H1 (cell line): Measurements from ENCODE around the gene FAM149B1. TPM values are rescaled to one million over a fixed set of nuclear protein-coding genes. Genes with fewer than 3 reads are reported as not detected.

ENCODE experiments used
- CTCF ChIA-PET: fragments of 300-600 bp; sonication (Branson Sonifier 250); formaldehyde crosslinking; loops from one replicate; lab custom pipeline; 2021; ENCODE audit not compliant: partially characterized antibody; lab: Charles Lee
- POLR2A ChIA-PET: fragments of 300-600 bp; sonication (Branson Sonifier 250); formaldehyde crosslinking; loops from one replicate; lab custom pipeline; 2021; ENCODE audit warnings: inconsistent platforms; ENCODE audit not compliant: partially characterized antibody; lab: Charles Lee
- DNase-seq, 2 experiments: peaks; one replicate each; pipeline versions ENCODE4 v3.0.0 to v3.0.0-alpha.2; 2010 to 2022; ENCODE audit warnings: low spot score in 2 of 2, low read depth in 1 of 2, mixed read lengths in 1 of 2
- FAIRE-seq: peaks from 2 replicates; lab custom pipeline; 2011; peaks lifted over from hg19 to GRCh38; lab: Jason Lieb, UNC
- H2AFZ ChIP-seq: 2 replicates; pipeline ENCODE4 v1.8.1; 2012; ENCODE audit warnings: low read length, inconsistent platforms
- H2AK5ac ChIP-seq: 2 replicates; pipeline ENCODE4 v1.6.1; 2013; ENCODE audit warnings: low read depth, low read length
- H2BK120ac ChIP-seq: replicated peaks from 2 replicates; pipeline ENCODE3; 2013; ENCODE audit warnings: low read depth, low read length, inconsistent platforms
- H2BK12ac ChIP-seq: 2 replicates; pipeline ENCODE4 v1.6.1; 2013; ENCODE audit warnings: low read depth, low read length
- H2BK15ac ChIP-seq: 2 replicates; pipeline ENCODE4 v1.6.1; 2013; ENCODE audit warnings: low read length
- H2BK20ac ChIP-seq: 2 replicates; pipeline ENCODE4 v1.6.1; 2013; ENCODE audit warnings: low read length
- H2BK5ac ChIP-seq: 2 replicates; pipeline ENCODE4 v1.6.1; 2013; ENCODE audit warnings: low read depth, low read length
- H3K14ac ChIP-seq: 2 replicates; pipeline ENCODE4 v1.6.1; 2013; ENCODE audit warnings: inconsistent platforms; ENCODE audit not compliant: insufficient read length
- H3K18ac ChIP-seq: 2 replicates; pipeline ENCODE4 v1.6.1; 2013; ENCODE audit warnings: low read length; ENCODE audit errors: extremely low read depth
- H3K23ac ChIP-seq: 2 replicates; pipeline ENCODE4 v1.6.1; 2013; ENCODE audit warnings: inconsistent platforms; ENCODE audit not compliant: insufficient read length
- H3K23me2 ChIP-seq: 2 replicates; pipeline ENCODE4 v1.6.1; 2013; ENCODE audit warnings: low read depth, low read length
- H3K27ac ChIP-seq: 2 replicates; pipeline ENCODE4 v1.6.1; 2011; ENCODE audit warnings: low read depth, low read length, inconsistent platforms
- H3K27me3 ChIP-seq, 4 experiments: replicated peaks in 1 of 4; 1 replicate in 1 of 4; 2 replicates in 3 of 4; pipeline versions ENCODE4 v1.6.1 to v1.8.1; 2011 to 2013; ENCODE audit warnings: low read length in 3 of 4, mild to moderate bottlenecking in 3 of 4, inconsistent platforms in 2 of 4, mixed read lengths in 2 of 4, moderate library complexity in 1 of 4; ENCODE audit not compliant: control insufficient read depth in 3 of 4, insufficient read depth in 3 of 4; ENCODE audit errors: extremely low read depth in 1 of 4
- H3K36me3 ChIP-seq, 4 experiments: 2 replicates each; pipeline versions ENCODE4 v1.6.1 to v1.8.1; 2011 to 2013; ENCODE audit warnings: mild to moderate bottlenecking in 4 of 4, low read length in 3 of 4, moderate library complexity in 2 of 4, control low read depth in 1 of 4, inconsistent platforms in 1 of 4; ENCODE audit not compliant: insufficient read depth in 4 of 4, control insufficient read depth in 2 of 4
- H3K4ac ChIP-seq: replicated peaks from 2 replicates; pipeline ENCODE3; 2013; ENCODE audit warnings: low read length, low read depth, mixed read lengths, inconsistent platforms; ENCODE audit not compliant: insufficient read length
- H3K4me1 ChIP-seq, 4 experiments: replicated peaks in 1 of 4; 1 replicate in 1 of 4; 2 replicates in 3 of 4; pipeline versions ENCODE4 v1.6.1 to v1.8.1; 2011 to 2013; ENCODE audit warnings: low read length in 3 of 4, inconsistent platforms in 2 of 4, mixed read lengths in 1 of 4; ENCODE audit not compliant: insufficient read depth in 4 of 4, control insufficient read depth in 3 of 4
- H3K4me2 ChIP-seq, 2 experiments: 2 replicates each; pipeline versions ENCODE4 v1.6.1 to v1.8.1; 2011 to 2013; ENCODE audit warnings: low read depth in 2 of 2, low read length in 2 of 2, control low read depth in 1 of 2, inconsistent platforms in 1 of 2, mild to moderate bottlenecking in 1 of 2; ENCODE audit not compliant: insufficient read depth in 1 of 2
- H3K4me3 ChIP-seq, 4 experiments: fragments of 200-600, 300-600 bp in 1 of 4; sonication (generic), shearing (Covaris generic), sonication (Bioruptor Twin) in 1 of 4; 2 replicates each; pipeline versions ENCODE4 v1.5.1 to v1.8.1; 2011 to 2016; ENCODE audit warnings: low read length in 4 of 4, low read depth in 3 of 4, control low read depth in 2 of 4, inconsistent platforms in 2 of 4, mild to moderate bottlenecking in 2 of 4, mixed read lengths in 1 of 4, moderate library complexity in 1 of 4; ENCODE audit not compliant: insufficient read depth in 2 of 4; ENCODE audit errors: extremely low read depth in 1 of 4
- H3K56ac ChIP-seq: replicated peaks from 2 replicates; pipeline ENCODE3; 2013; ENCODE audit warnings: low read depth, mild to moderate bottlenecking, mixed read lengths, low read length, inconsistent platforms; ENCODE audit not compliant: insufficient read length
- H3K79me1 ChIP-seq: 2 replicates; pipeline ENCODE4 v1.6.1; 2013; ENCODE audit warnings: low read depth, low read length, control low read depth
- H3K79me2 ChIP-seq, 2 experiments: 2 replicates each; pipeline versions ENCODE4 v1.6.1 to v1.8.1; 2012 to 2013; ENCODE audit warnings: low read length in 2 of 2, mild to moderate bottlenecking in 2 of 2, inconsistent platforms in 1 of 2; ENCODE audit not compliant: insufficient read depth in 2 of 2, control insufficient read depth in 1 of 2
- H3K9ac ChIP-seq, 4 experiments: replicated peaks in 1 of 4; 1 replicate in 1 of 4; 2 replicates in 3 of 4; pipeline versions ENCODE4 v1.6.1 to v1.8.1; 2011 to 2013; ENCODE audit warnings: low read depth in 3 of 4, low read length in 3 of 4, control low read depth in 2 of 4, mild to moderate bottlenecking in 2 of 4, moderate library complexity in 2 of 4, inconsistent platforms in 1 of 4; ENCODE audit errors: extremely low read depth in 1 of 4
- H3K9me3 ChIP-seq, 2 experiments: 2 replicates each; pipeline versions ENCODE4 v1.6.1 to v1.8.1; 2012 to 2013; ENCODE audit warnings: mild to moderate bottlenecking in 2 of 2, moderate library complexity in 2 of 2, control low read depth in 1 of 2, inconsistent platforms in 1 of 2, low read depth in 1 of 2, low read length in 1 of 2, mixed read lengths in 1 of 2; ENCODE audit not compliant: insufficient read depth in 2 of 2
- H4K20me1 ChIP-seq, 2 experiments: replicated peaks in 1 of 2; 2 replicates each; pipeline versions ENCODE3 to v1.8.1; 2011 to 2013; ENCODE audit warnings: inconsistent platforms in 2 of 2, low read length in 2 of 2, mild to moderate bottlenecking in 1 of 2; ENCODE audit not compliant: insufficient read depth in 2 of 2, control insufficient read depth in 1 of 2
- H4K5ac ChIP-seq: 2 replicates; pipeline ENCODE4 v1.6.1; 2013; ENCODE audit warnings: low read length, low read depth, mixed read lengths, inconsistent platforms; ENCODE audit not compliant: insufficient read length
- H4K8ac ChIP-seq: 2 replicates; pipeline ENCODE4 v1.8.0; 2013; ENCODE audit warnings: mild to moderate bottlenecking, moderate library complexity, low read length, inconsistent platforms; ENCODE audit not compliant: insufficient read depth; ENCODE audit errors: extremely low read depth
- H4K91ac ChIP-seq: replicated peaks from 2 replicates; pipeline ENCODE3; 2013; ENCODE audit warnings: low read length, mixed read lengths, inconsistent platforms; ENCODE audit not compliant: insufficient read length
- FOSL1 ChIP-seq: IDR thresholded peaks from 2 replicates; pipeline ENCODE4 v1.6.1; 2011; ENCODE audit warnings: mild to moderate bottlenecking, low read depth, low read length, moderate library complexity; ENCODE audit not compliant: insufficient read depth
- GTF2F1 ChIP-seq: IDR thresholded peaks from 2 replicates; pipeline ENCODE4 v1.6.1; 2012; ENCODE audit warnings: low read depth, low read length, improper control_type of control experiment, borderline replicate concordance
- RFX5 ChIP-seq: IDR thresholded peaks from 2 replicates; pipeline ENCODE4 v1.6.1; 2011; ENCODE audit warnings: low read depth, low read length, improper control_type of control experiment, borderline replicate concordance
- RXRA ChIP-seq: IDR thresholded peaks from 2 replicates; pipeline ENCODE4 v1.6.1; 2011; ENCODE audit warnings: low read depth, mild to moderate bottlenecking, low read length, moderate library complexity; ENCODE audit not compliant: insufficient read depth
- SIX5 ChIP-seq: IDR thresholded peaks from 2 replicates; pipeline ENCODE4 v1.6.1; 2011; ENCODE audit warnings: mild to moderate bottlenecking, low read depth, low read length
- TAF1 ChIP-seq: IDR thresholded peaks from 2 replicates; pipeline ENCODE4 v1.6.1; 2011; ENCODE audit warnings: mild to moderate bottlenecking, low read depth, low read length
- TBP ChIP-seq: IDR thresholded peaks from 2 replicates; pipeline ENCODE4 v1.6.1; 2011; ENCODE audit warnings: low read depth, low read length, improper control_type of control experiment
- TEAD4 ChIP-seq: IDR thresholded peaks from 2 replicates; pipeline ENCODE4 v1.6.1; 2012; ENCODE audit warnings: low read depth, low read length, inconsistent platforms, mixed read lengths
- WGBS, 2 experiments: shearing (Covaris generic) in 1 of 2; methylation state at CpG; one replicate each; pipeline versions ENCODE4 v1.1.6 to v1.1.7; 2013 to 2015; ENCODE audit warnings: low lambda C conversion rate in 2 of 2, mixed read lengths in 2 of 2, inconsistent platforms in 1 of 2, low coverage in 1 of 2, missing lambda C conversion rate in 1 of 2; ENCODE audit not compliant: insufficient replicate concordance in 2 of 2, insufficient coverage in 1 of 2, insufficient read length in 1 of 2; ENCODE audit errors: extremely low coverage in 1 of 2, missing lambda C conversion rate in 1 of 2; 5-methylcytosine and 5-hydroxymethylcytosine counted together
- polyA plus RNA-seq, 7 experiments: library from polyadenylated mRNA; depleted of rRNA in 3 of 7; stranded (reverse) in 5 of 7; unstranded in 2 of 7; fragments of >200 nt in 5 of 7; fragments of 200-250 nt in 2 of 7; gene quantifications; 1 replicate in 5 of 7; 2 replicates in 1 of 7; 4 replicates in 1 of 7; pipeline versions ENCODE4 v1.2.1 to v1.2.3, GENCODE V29; 2011 to 2013; ENCODE audit warnings: missing spikeins in 2 of 7, mixed read lengths in 2 of 7
- total RNA-seq: library from RNA; stranded (reverse); fragmentation: NEBNext Ultra II Directional; extraction: Animal tissue kit (Norgen Biotek cat#: 25700); gene quantifications from 2 replicates; pipeline ENCODE4 v1.2.1, GENCODE V29; 2021

FAM149B1 gene
- total and polyA plus RNA-seq, 2 of the 8 experiments (the other 6 are each of a cell fraction or from before 2014, with no cell fraction given), result 16.8 to 21.9 TPM

- H2BK12ac ChIP-seq, result no peak overlapping the region
- H3K14ac ChIP-seq, result no peak overlapping the region
- H2BK20ac ChIP-seq, result no peak overlapping the region
- H2BK120ac ChIP-seq, result no peak overlapping the region
- no peaks in the 10 kb centered on the region for H3K9me3 ChIP-seq
- no peak overlapping the region for H3K23ac ChIP-seq
- no peak overlapping the region for H4K91ac ChIP-seq
- no peaks in the 10 kb centered on the region for H3K27me3 ChIP-seq
- CTCF ChIA-PET, result interaction anchor here (0.9 to 3.3 kb wide), 3 partner anchors 10 to 795 kb away, joined by 3 to 11 read pairs (median 3); no protein-coding TSS in a partner anchor
- no peak for FAIRE-seq
- peaks cover 3% of the 10 kb centered on the region; the same call in 1 of the 2 replicates for H3K79me1 ChIP-seq
- DNase-seq, result no peak
- no peaks in the 10 kb centered on the region; a peak in 2 of 7 replicates for H3K4me1 ChIP-seq
- no peak overlapping the region for H3K9ac ChIP-seq
- POLR2A ChIA-PET, result interaction anchor here (0.7 to 2.3 kb wide), 9 partner anchors 9 to 82 kb away, joined by 3 to 10 read pairs (median 3); partner anchors contain the start of gene DNAJC9
- no peak overlapping the region for H3K18ac ChIP-seq
- H4K20me1 ChIP-seq, result no peaks in the 10 kb centered on the region
- no peak overlapping the region for H4K5ac ChIP-seq
- H3K79me2 ChIP-seq, result peaks cover 5 to 38% of the 10 kb centered on the region in 2 experiments
- no peak overlapping the region for H4K8ac ChIP-seq
- H3K23me2 ChIP-seq, result no peaks in the 10 kb centered on the region; the same call in 1 of the 2 replicates
- H2BK15ac ChIP-seq, result no peak overlapping the region
- no peak overlapping the region for H3K56ac ChIP-seq
- no peak overlapping the region for H2BK5ac ChIP-seq
- WGBS, 2 experiments, result 100% methylated on average over 3 of the region's 3 CpGs; no CpG with 5 or more reads in 1 of the 2 experiments
- H3K4ac ChIP-seq, result no peak overlapping the region
- peak overlapping the region in 1 of 2 experiments; percentile 77; a peak in 1 of 4 replicates for H3K4me2 ChIP-seq
- no peak overlapping the region for H3K4me3 ChIP-seq
- no peak overlapping the region for H3K27ac ChIP-seq
- no peaks in the 10 kb centered on the region; a peak in 1 of 8 replicates for H3K36me3 ChIP-seq
- TF ChIP-seq TBP, result no peak
- no peak for TF ChIP-seq SIX5
- no peak for TF ChIP-seq TAF1
- no peak for TF ChIP-seq RXRA
- no peak for TF ChIP-seq TEAD4
- no peak for TF ChIP-seq FOSL1
- TF ChIP-seq RFX5, result no peak
- TF ChIP-seq GTF2F1, result no peak
- no peak overlapping the region for H2AFZ ChIP-seq
- H2AK5ac ChIP-seq, result no peak overlapping the region
Measured at GRCh38 chr10:73169320-73169719, 1.4 kb downstream of the FAM149B1 start.
